Muscle of leg (tissue), 16 donors: ENCODE measurements around the gene TLCD3A. TPM values are rescaled to one million over a fixed set of nuclear protein-coding genes. Genes with fewer than 3 reads are reported as not detected.

ENCODE experiments used
- DNase-seq: peaks from one replicate; pipeline ENCODE4 v3.0.0; 2013
- H3K27ac ChIP-seq: one replicate; pipeline ENCODE4 v1.5.1; 2013; ENCODE audit warnings: mild to moderate bottlenecking, low read length, control low read depth
- H3K27me3 ChIP-seq: one replicate; pipeline ENCODE4 v1.6.1; 2013; ENCODE audit warnings: low read length; ENCODE audit not compliant: control insufficient read depth, insufficient read depth
- H3K36me3 ChIP-seq: one replicate; pipeline ENCODE4 v1.6.1; 2013; ENCODE audit warnings: low read length; ENCODE audit not compliant: control insufficient read depth, insufficient read depth
- H3K4me1 ChIP-seq: one replicate; pipeline ENCODE4 v1.6.1; 2013; ENCODE audit warnings: low read length; ENCODE audit not compliant: control insufficient read depth, insufficient read depth
- H3K4me3 ChIP-seq: one replicate; pipeline ENCODE4 v1.5.1; 2013; ENCODE audit warnings: low read length, control low read depth
- H3K9me3 ChIP-seq: replicated peaks from 2 replicates; pipeline ENCODE4 v1.6.1; 2013; ENCODE audit warnings: low read depth, low read length; ENCODE audit not compliant: control insufficient read depth
- WGBS: methylation state at CpG from one replicate; pipeline ENCODE4 v1.1.5; 2013; ENCODE audit warnings: missing lambda C conversion rate; ENCODE audit not compliant: insufficient coverage; 5-methylcytosine and 5-hydroxymethylcytosine counted together
- long read RNA-seq, 11 donors: transcript quantifications; one replicate each; lab custom pipeline, GENCODE V29; 2026
- polyA plus RNA-seq, 8 donors: library from polyadenylated mRNA; unstranded; fragments of 120-200 nt; gene quantifications; one replicate each; pipeline versions ENCODE4 v1.2.1 to v1.2.3, GENCODE V29; 2013; ENCODE audit warnings: inconsistent platforms in 1 of 8, low replicate concordance in 1 of 8; ENCODE audit not compliant: insufficient read length in 8 of 8, insufficient read depth in 1 of 8
- total RNA-seq: library from RNA; stranded (reverse); fragments of 120-200 nt; gene quantifications from one replicate; pipeline ENCODE4 v1.2.4, GENCODE V29; 2013

The TLCD3A gene
- total RNA-seq: 9.5 TPM
- 10 to 100 TPM; 13.6 to 25.4 (median 15.7) TPM for polyA plus RNA-seq
- long read RNA-seq, donor 1: 0 reads
- long read RNA-seq, donor 2: 0 reads
- long read RNA-seq, donor 3, partial matches to known transcripts: 0 of 4 reads
- long read RNA-seq, donor 3, other reads (novel, unspliced or antisense): 0 of 4 reads
- long read RNA-seq, donor 4, partial matches to known transcripts: 0 of 2 reads
- long read RNA-seq, donor 4, other reads (novel, unspliced or antisense): 0 of 2 reads
- long read RNA-seq, donor 5, transcript FAM57A-202 (5 exons, 2,412 nt): major isoform, 10 of 21 reads
- long read RNA-seq, donor 5, partial matches to known transcripts: 8 of 21 reads
- long read RNA-seq, donor 5, other reads (novel, unspliced or antisense): 0 of 21 reads
- long read RNA-seq, donor 6, partial matches to known transcripts: 0 of 3 reads
- long read RNA-seq, donor 6, other reads (novel, unspliced or antisense): 0 of 3 reads
- long read RNA-seq, donor 7, partial matches to known transcripts: 0 of 6 reads
- long read RNA-seq, donor 7, other reads (novel, unspliced or antisense): 0 of 6 reads
- long read RNA-seq, donor 8, partial matches to known transcripts: 6 of 8 reads
- long read RNA-seq, donor 8, other reads (novel, unspliced or antisense): 0 of 8 reads
- long read RNA-seq, donor 9, partial matches to known transcripts: 0 of 3 reads
- long read RNA-seq, donor 9, other reads (novel, unspliced or antisense): 0 of 3 reads
- long read RNA-seq, donor 10, partial matches to known transcripts: 0 of 2 reads
- long read RNA-seq, donor 10, other reads (novel, unspliced or antisense): 0 of 2 reads
- long read RNA-seq, donor 11, transcript FAM57A-202 (5 exons, 2,412 nt): major isoform, 5 of 11 reads
- long read RNA-seq, donor 11, partial matches to known transcripts: 5 of 11 reads
- long read RNA-seq, donor 11, other reads (novel, unspliced or antisense): 0 of 11 reads

DNA sequence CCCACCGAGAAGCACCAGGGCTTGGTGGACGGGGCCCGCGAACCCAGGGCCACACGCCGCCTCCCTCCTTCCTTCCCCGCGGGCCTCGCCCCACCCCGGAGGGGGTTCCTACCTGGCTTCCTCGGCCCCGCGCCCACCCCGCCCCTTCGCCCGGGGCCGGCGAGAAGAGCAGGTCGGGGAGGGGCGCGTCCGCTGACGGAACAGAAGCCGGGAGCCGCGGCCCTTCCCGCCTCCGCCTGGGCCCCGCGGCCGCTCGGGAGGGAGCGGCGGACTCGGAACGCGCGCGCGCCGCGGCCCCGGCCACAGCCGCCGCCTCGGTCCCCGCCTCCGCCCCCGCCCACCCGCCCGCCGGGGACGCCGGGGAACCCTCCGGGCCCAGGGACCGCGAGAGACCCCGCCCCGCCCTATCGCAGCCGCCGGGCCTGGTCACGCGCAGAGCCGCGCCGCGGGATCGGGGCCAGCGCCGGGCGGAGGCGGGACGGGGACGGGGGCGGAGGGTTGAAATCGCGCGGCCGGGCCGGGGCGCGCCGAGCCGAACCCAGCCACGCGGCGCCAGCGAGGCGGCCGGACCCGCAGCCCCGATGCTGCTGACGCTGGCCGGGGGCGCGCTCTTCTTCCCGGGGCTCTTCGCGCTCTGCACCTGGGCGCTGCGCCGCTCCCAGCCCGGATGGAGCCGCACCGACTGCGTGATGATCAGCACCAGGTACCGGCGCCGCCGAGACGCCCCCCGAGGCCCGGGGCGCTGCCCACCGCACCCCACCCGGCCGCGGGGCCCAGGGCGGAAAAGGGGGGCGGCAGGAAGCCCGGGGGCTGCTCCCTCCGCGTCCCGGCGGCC, at the start of gene TLCD3A:
TLCD3A (plus strand) TSS at position 530 of the 835 bp plus-strand sequence; CDS start at position 582, 52 bp downstream.
- Histone ChIP-seq H3K27ac (peak within 1 kb of the TSS; percentile 51), H3K4me1 (peaks cover 14% of the 10 kb centered on the region), H3K9me3 (no peaks in the 10 kb centered on the region), H3K27me3 (no peaks in the 10 kb centered on the region), H3K4me3 (peak within 1 kb of the TSS; percentile 66), H3K36me3 (peaks cover 9% of the 10 kb centered on the region)
- DNase-seq: peak; percentile 83
- under 1% methylated on average over 126 of the region's 126 CpGs for WGBS

DNA sequence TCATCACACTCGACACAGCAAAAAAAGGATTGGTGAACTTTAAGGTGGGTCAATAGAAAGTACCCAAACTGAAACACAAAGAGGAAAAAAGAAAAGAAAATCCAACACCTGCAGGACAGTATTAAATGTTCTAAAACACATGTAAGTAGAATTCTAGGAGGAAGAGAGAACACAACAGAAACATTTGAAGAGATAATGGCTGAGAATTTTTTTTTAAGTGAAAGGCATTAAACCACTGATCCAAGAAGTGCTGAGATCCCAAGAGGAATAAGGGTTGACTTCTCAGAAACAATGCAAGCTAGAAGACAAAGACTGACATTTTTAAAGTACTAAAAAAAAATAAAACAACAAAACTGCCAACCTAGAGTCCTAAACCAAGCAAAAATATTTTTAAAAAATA, 49.4 kb upstream of the TLCD3A start:
- H3K27me3 ChIP-seq: no peaks in the 10 kb centered on the region
- no peak overlapping the region for H3K4me3 ChIP-seq
- H3K36me3 ChIP-seq: peaks cover 16% of the 10 kb centered on the region
- no peaks in the 10 kb centered on the region for H3K4me1 ChIP-seq
- no peaks in the 10 kb centered on the region for H3K9me3 ChIP-seq
- no peak for DNase-seq
- no peak overlapping the region for H3K27ac ChIP-seq
- no CpG with 5 or more reads among the region's 1 CpG for WGBS

DNA sequence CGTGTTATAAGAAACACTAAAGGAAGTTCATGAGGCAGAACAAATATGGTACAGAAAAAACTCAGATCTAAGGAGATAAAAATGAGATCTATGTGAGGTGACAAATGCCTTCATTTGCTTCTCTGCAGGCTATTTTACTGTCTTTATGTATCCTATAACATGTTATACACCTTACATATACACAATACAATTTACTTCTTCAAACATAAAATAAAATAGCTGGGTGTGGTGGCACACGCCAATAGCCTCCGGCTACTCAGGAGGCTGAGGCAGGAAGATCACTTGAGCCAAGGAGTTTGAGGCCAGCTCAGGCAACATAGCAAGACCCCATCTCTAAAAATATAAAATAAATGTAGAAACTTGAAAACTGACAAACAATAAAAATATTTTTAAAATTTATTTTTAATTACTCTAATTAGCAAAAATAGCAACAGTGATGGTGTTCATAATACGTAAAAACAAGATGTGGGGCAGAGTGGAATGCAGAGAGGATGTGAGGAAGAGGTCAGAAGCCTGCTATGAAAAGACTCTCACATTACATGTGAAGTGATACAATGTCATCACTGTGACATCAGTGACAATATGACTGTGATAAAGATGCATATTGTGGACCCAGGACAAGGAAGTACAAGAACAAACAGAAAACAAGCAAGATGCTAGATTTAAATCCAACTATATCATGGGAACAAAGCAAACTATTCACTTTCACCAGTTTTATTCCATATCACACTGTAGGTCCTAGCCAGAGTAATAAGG, 48.7 kb upstream of the TLCD3A start:
- DNase-seq: no peak
- H3K27ac ChIP-seq: no peak overlapping the region
- H3K4me1 ChIP-seq: no peaks in the 10 kb centered on the region
- H3K36me3 ChIP-seq: peaks cover 19% of the 10 kb centered on the region
- H3K9me3 ChIP-seq: no peaks in the 10 kb centered on the region
- 86% methylated on average over 1 of the region's 4 CpGs for WGBS
- no peak overlapping the region for H3K4me3 ChIP-seq
- H3K27me3 ChIP-seq: no peaks in the 10 kb centered on the region

DNA sequence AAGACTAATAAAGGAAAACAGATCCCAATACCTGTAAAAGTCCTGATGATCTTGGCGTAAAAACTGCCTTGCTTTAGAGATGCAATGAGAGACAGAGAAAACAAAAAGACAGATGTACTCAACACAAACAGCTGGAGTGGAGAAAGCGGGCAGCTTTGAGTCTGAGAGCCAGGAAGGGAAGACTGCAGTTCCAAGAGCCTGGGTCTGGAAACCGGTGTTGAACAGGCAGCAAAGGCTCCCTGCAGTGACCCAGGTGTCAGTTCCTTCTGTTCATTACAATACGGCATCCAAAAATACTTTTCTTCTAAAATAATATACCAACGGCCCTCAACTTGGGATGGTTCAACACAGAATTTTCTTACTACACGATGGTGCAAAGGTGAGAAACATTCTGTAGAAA, 47.4 kb upstream of the TLCD3A start:
- WGBS: 77% methylated on average over 5 of the region's 6 CpGs
- DNase-seq: no peak
- H3K27ac ChIP-seq: no peak overlapping the region
- no peaks in the 10 kb centered on the region for H3K9me3 ChIP-seq
- H3K27me3 ChIP-seq: no peaks in the 10 kb centered on the region
- peaks cover 20% of the 10 kb centered on the region for H3K36me3 ChIP-seq
- H3K4me1 ChIP-seq: no peaks in the 10 kb centered on the region
- no peak overlapping the region for H3K4me3 ChIP-seq

DNA sequence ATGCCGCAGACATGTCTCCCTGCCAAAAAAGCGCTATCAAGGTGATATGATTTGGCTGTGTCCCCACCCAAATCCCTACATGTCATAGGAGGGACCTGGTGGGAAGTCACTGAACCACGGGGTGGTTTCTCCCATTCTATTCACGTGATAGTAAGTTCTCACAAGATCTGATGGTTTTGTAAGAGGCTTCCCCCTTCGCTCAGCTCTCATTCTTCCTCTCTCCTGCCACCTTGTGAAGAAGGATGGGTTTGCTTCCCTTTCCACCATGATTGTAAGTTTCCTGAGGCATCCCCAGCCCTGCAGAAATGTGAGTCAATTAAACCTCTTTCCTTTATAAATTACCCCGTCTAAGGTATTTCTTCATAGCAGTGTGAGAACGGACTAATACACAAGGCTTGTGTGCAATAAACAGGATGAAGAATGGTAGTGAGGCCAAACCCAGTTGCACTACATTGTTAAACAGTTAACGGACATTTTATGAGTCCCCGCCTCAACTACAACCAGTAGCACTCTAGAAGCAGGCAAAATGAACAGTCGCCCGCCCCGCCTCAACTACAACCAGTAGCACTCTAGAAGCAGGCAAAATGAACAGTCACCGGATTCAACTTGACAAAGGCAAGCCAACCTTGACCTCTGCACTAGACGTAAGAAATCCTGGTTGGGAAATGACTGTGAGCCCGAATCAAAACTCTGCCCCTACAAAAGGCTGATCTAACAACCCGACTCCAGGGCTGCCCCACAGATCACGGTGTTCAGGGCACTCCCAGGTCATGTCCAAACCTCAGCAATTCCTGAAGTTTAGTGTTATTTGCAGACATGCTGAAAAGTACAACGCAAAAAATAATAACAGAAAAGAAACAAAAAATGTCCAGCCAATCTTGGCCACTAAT, 44.1 kb upstream of the TLCD3A start:
- WGBS: 100% methylated on average over 4 of the region's 18 CpGs
- Histone ChIP-seq H3K27me3 (no peaks in the 10 kb centered on the region), H3K4me1 (no peaks in the 10 kb centered on the region), H3K36me3 (peaks cover 31% of the 10 kb centered on the region), H3K4me3 (no peak overlapping the region), H3K9me3 (no peaks in the 10 kb centered on the region), H3K27ac (no peak overlapping the region)
- DNase-seq: peak; percentile 59

DNA sequence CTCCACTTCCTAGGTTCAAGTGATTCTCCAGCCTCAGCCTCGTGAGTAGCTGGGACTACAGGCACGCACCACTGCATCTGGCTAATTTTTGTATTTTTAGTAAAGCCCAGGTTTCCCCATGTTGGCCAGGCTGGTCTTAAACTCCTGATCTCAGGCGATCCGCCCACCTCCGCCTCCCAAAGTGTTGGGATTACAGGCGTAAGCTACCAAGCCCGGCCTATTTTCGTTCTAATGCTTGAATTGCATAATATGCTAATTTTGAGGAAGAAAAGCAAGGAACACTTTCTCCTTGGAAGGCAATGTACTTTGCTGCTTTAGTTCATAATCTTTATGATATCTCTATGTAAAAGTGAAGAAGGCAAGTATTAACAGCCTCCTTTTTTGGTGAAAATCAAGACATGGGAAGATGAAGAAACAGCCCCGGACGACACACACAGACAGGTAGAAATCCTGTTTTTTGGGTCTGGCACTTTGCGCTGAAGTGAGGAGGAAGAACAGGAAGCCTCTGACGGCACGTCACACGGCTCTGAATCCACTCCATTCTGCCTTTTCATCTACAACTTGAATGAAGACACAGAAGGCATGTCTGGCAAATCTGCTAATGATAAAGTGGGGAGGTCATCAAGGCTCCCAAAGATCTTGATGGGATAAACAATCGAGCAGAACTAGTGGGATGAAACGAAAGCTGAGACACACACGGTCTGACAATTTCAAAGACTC, 42.7 kb upstream of the TLCD3A start:
- Histone ChIP-seq H3K4me1 (no peaks in the 10 kb centered on the region), H3K9me3 (no peaks in the 10 kb centered on the region), H3K36me3 (peaks cover 36% of the 10 kb centered on the region), H3K27me3 (no peaks in the 10 kb centered on the region), H3K27ac (no peak overlapping the region), H3K4me3 (no peak overlapping the region)
- DNase-seq: peak; percentile 57
- WGBS: 81% methylated on average over 8 of the region's 17 CpGs

DNA sequence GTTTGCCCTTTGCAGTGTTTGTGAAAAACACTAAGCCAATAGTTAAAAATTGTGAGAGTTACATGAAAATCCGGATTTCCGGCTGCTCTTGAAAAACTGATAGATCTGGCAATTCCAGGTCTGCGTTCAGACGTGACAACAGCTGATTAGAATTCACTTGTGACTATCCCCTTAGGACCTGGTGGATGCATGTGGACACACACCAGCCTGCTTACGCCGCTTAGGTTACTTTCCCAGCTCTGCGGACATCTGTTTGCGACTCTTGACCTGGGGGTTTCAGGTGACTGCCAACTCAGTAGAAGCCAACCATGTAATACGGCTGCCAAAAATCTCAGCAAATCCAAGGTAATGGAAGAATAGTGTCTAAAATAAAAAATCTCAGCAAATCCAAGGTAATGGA, 42.0 kb upstream of the TLCD3A start:
- DNase-seq: peak; percentile 69
- Histone ChIP-seq H3K27me3 (no peaks in the 10 kb centered on the region), H3K4me3 (no peak overlapping the region), H3K9me3 (no peaks in the 10 kb centered on the region), H3K36me3 (peaks cover 36% of the 10 kb centered on the region), H3K27ac (peak overlapping the region; percentile 70), H3K4me1 (no peaks in the 10 kb centered on the region)
- 66% methylated on average over 4 of the region's 9 CpGs for WGBS

DNA sequence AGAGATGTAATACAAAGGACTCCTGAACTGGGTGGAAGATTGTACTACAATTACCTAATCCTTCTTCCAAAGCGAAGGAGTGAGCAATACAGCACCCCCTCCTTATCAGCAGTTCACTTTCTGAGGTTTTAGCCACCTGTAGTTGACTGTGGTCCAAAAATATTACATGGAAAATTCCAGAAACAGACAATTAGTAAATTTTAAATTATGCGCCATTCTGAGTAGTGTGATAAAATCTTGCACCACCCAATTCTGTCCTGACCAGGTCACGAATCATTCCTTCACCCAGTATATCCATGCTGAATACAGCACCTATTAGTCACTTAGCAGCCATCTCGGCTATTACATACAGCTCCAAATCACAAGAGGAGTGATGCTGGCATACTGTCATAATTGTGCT, 41.0 kb upstream of the TLCD3A start:
- H3K4me1 ChIP-seq: no peaks in the 10 kb centered on the region
- H3K27ac ChIP-seq: peak overlapping the region; percentile 57
- no peaks in the 10 kb centered on the region for H3K9me3 ChIP-seq
- H3K4me3 ChIP-seq: no peak overlapping the region
- H3K36me3 ChIP-seq: peaks cover 32% of the 10 kb centered on the region
- DNase-seq: no peak
- no peaks in the 10 kb centered on the region for H3K27me3 ChIP-seq
- WGBS: no CpG with 5 or more reads among the region's 4 CpGs
